ACHN (cell line): ENCODE results near the gene PRR36.

Experiments used
- DNase-seq: peaks from one replicate; pipeline ENCODE4 v3.0.0-alpha.2; 2015
- in situ Hi-C: cut with HindIII; loops from 2 replicates; pipeline ENCODE4 v1.10.0; 2017; ENCODE audit warnings: low sequenced_read_pairs, low pct_ligation_motif_present, low pct_unique_long_range_greater_than_20kb

PRR36 gene

DNA sequence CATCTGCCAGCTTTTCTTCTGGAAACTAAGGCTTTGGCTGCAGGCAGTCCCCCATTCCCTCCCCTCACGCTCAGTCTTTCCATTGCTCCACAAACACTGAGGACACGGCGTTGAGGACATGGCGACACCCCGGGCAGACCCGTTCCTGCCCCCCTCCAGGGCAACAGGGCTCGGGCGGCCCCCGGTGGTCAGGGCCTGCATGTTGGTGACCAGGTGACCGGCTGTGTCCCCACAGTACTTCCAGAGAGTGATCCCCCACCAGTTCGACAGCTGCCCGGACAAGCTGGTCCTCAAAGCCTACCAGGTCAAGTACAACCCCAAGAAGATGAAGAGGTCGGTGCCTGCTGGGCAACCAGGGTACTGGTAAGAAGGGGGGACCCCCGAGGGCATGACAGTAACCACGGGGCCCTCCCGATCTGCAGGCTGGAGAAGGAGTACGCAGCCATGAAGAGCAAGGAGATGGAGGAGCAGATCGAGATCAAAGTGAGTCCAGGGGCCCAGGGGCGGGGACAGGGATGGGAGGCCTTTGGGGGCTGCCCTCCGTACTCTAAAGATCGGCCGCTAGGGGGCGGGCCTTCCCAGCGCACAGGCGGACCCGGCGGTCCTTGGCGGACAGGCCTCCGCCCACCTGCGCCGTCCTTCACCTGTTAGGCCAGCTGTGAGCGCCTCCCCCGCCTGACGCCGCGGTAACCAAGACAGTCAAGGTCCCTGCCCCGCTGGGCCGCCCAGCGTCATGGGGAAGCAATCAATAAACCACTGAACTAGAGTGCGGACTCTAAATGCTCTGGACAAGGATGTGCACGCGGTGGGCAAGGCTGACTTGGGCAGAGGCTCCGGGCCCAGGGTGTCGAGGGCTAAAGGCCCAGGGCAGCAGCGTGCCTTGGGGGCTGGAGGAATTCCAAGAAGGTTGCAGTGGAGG, 21.1 kb downstream of the PRR36 start:
- in situ Hi-C loops: no loop called here
- DNase-seq: peak; percentile 56

DNA sequence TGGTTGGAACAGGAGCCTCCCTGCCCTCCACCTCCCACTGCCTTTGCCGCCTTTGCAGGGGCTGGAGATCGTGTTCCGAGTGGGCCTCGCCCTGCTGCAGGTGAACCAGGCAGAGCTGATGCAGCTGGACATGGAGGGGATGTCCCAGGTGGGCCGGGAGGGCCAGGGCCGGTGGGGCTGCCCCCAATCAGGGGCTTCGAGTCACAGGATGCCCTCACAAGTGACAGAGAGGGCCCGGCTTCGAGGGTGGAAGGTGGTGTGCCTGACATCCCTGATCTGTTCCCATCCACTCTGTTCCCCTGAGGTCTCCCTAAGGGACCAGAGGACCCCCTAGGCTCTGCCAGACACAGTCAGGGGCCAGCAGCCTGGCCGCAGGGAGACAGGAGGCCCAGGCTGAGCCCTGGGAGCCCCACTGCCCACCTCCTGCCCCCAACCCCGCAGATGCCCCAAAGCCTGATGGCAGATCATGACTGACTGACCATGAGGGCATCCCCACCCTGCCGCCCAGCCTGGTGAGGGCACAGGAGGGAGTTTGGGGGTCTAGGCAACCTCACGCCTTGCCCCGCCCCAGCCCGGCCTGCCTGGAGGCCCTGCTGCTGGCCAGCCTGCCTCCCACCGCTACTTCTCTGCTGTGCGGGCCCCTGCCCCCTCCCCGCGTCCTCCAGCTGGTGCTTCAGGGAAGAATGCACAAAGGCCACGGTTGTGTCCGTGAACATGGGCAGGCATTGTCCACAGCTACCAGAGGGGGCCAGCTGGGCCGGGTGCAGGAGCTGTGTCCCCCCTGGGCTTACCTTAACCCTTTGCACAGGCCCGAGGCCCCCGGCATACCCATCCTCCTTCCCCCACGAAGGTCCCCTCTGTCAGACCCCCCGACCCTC, 22.3 kb downstream of the PRR36 start:
- in situ Hi-C loops: no loop called here
- DNase-seq: no peak

DNA sequence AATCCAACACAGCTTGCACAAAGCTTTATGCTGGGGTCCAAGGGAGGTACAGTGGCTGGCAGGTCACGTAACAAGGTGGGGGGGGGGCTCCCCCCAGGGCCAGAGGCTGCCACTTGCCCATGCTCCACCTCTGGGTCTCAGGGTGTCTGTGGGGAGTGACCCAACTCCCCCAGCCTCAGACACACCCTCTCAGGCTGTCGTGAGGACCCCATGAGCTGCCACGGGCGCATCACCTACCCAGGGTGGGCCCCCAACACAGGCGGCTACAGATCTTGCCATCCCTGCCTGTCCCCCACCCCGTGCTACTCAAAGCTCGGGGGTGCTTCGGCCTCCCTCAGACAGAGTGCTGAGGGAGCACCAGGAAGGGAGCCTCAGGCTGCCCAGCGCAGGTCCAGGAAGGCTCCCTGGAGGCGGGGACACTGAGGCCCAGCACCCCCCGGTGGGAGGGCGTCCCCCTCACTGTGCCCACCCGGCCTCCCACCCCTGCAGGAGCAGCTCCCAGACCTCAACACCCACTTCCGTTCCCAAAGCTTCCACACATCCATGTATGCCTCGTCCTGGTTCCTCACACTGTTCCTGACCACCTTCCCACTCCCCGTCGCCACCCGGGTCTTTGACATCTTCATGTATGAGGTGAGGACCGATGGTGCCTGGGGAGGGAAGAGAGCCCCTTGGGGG, 23.1 kb downstream of the PRR36 start:
- DNase-seq: no peak
- in situ Hi-C loops: no loop called here

DNA sequence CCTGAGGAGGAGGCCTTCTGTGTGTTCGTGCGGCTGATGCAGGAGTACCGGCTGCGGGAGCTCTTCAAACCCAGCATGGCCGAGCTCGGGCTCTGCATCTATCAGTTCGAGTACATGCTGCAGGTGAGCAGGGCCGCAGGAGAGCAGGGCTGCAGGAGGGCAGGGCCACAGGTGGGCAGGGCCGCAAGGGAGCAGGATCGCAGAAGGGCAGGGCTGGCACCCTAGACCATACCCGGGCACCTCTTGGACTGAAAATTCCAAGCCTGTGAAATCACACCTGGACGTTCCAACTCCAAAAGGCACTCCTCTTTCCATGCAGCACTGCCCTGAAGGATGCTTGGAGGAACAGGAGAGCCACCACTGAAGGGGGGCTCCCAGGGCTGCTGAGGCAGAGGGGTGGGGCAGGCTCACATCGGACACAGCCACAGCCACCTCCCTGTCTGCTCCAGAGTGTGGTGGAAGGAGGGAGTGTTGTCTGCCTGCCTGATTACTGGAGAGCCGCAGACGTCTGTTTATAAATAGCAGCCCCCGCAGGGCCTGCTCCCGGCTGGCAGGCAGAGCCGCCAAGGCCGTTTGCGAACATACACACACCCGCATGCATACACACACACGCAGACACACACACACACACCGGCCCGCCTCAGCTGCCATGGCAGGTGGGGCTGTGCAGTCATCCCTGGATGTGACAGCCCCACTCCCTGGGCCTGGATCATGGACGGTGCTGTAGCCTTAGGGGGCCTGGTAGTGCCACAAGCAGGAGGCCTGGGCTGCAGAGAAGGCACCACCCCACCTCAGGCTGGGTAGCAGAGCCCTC, 24.0 kb downstream of the PRR36 start:
- DNase-seq: no peak
- in situ Hi-C loops: no loop called here

DNA sequence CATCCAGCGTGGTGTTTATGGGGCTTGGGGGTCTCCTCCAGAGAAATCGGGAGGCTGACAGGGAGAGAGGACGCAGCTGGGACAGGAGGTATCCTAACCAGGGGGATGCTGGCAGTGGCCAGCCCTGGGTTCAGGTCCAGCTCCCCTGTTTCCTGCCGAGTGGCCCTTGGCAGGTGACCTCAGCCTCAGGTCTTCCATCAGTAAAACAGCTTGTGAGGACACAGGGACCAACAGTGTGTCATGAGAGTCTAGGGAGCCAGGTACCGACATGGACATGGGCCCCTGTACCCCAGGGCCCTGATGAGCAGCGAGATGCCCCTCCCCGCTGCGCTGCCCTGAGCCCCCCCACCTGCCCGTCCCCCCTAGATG, 24.6 kb downstream of the PRR36 start:
- in situ Hi-C loops: no loop called here
- DNase-seq: no peak

DNA sequence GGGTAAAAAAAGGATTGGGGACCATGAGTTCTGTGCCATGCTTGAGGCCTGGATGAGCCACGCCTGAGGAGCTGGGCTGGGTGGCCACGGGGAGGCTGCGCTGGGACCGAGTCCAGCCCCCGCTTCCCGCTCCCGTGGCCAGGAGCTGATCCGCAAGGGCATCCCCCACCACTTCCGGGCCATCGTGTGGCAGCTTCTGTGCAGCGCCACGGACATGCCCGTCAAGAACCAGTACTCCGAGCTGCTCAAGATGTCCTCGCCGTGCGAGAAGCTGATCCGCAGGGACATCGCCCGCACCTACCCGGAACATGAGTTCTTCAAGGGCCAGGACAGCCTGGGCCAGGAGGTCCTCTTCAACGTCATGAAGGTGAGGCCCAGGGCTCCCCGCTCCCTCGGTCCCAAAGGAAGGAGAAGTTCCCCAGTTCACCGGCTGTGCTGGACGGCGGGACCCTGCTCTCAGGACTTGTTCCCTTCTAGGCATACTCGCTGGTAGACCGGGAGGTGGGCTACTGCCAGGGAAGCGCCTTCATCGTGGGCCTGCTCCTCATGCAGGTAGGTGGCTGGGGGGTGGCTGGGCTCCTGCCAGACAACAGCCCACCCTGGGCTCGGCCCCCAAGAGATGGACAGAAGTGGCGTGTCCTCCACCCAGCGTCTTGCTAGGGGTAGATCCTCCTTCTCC, 25.3 kb downstream of the PRR36 start:
- no peak for DNase-seq
- in situ Hi-C loops: no loop called here

DNA sequence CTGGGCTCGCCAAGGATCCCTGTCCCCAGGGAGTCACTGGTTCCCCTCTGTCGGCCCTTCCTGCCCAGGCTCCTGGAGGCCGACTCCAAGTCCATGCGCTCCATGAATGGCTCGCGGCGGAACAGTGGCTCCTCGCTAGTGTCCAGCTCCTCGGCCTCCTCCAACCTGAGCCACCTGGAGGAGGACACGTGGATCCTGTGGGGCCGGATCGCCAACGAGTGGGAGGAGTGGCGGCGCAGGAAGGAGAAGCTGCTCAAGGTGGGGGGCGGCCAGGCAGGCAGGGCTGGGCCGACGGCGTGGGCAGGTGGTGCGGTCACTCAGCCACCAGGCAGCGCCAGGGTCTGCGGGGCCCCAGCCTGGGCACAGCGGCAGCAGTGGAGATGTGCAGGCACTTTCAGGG, 26.5 kb downstream of the PRR36 start:
- in situ Hi-C loops: no loop called here
- DNase-seq: no peak

DNA sequence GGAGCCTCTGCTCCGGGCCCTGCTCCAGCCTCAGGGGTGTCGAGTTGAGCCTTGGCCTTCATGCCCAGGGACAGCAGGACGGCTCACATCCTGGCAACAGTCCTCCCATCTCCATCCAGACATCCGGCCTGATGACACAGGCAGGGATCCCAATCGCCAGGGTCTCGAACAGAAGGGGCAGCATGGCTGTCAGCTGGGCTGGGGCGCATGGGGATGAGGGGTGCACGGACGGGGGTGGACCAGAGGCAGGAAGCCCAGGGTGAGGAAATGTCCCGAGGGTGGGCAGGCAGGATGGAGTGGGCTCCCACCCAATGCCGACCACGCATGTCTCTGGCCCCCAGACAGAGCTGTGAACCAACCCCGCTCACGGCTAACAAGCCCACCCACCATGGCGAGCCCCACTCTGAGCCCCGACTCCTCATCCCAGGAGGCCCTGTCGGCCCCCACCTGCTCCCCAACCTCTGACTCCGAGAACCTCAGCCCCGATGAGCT, 28.0 kb downstream of the PRR36 start:
- no peak for DNase-seq
- in situ Hi-C loops: no loop called here

DNA sequence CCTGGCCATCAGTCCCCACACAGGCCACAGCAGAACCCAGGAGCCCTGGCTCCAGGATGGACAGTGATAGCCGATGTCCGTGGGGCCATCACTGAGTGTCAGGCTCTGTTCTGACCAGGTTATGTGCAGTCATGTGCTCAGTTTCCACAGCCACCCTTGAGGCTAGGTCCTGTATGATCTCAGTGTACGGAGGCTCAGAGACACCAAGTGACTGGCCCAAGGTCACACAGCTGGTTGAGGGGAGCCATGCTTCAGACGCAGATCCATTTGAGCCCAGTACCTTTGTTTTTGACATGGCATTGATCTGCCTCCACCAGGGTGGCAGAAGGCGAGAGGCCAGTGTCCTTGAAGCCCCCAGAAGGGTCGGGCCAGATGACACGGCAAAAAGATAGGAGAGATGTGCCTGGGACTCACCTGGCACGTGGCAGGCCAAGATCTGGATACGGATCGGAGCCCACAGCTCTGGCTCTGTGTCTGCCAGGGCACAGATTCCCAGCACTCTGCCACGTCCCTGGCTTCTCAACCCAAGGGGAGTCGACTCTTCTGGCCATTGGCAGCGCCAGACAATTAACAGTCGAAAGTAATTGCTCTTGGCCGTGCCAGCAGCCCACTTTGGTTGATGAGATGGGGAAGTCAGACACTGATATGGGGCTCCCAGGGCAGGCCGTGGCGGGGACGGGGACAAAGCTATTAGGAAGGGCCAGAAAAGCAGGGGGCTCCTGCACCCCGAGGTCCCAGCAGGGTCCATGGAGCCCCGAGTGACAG, 28.6 kb downstream of the PRR36 start:
- in situ Hi-C loops: no loop called here
- no peak for DNase-seq

DNA sequence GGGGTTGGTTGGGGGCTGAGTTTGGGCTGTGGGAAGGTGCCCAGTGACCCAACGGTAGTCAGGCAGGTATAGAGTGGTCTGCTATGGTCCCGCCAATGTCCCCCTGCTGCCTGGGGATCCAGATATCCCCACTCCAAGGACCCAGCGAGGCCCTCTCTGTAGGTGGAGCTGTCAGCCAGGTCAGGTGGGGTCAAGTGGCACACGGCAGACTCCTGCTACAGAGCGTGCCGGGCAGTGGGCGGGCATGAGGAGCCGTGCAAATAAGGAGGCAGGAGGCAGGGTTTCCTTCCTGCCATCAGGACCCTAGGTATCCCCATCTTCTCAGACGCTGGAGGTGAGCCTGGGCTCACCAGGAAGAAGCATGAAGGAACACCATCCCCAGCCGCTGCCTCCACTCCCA, 29.2 kb downstream of the PRR36 start:
- in situ Hi-C loops: no loop called here
- DNase-seq: no peak

DNA sequence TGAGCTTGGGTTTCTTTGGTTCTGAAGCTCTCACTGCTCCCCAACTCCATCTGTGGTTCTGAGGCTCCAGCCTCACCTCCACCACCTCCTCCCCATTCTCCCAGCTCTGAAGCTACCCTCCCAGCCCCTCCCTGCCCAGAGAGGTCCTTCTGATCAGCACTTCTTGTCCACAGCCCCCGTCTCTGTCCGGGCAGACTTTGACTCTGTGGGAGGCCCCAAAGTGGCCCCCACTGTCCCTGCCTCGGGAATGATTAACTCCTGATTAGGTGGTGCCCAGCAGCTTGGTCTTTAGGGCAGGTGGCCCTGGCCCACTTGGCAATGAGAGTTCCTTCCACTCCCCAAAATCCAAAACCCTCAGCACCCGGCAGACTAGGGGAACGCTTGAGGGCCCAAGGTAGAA, 29.8 kb downstream of the PRR36 start:
- in situ Hi-C loops: no loop called here

DNA sequence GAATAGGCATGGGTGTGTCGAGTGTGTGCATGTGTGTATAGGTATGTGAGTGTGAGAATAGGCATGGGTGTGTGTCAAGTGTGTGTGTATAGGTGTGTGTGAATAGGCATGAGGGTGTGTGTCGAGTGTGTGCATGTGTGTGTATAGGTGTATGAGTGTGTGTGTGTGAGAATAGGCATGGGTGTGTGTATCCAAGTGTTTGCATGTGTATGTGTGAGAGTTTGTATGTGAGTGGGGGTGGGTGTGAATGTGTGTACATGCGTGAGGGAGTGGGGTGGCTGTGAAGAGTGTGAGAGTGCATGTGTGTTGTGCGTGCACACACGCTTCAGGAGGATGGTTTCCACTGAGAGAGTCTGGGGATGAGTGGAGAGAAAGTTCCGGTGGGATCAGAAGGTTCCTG, 30.7 kb downstream of the PRR36 start:
- no peak for DNase-seq
- in situ Hi-C loops: no loop called here

More for the DNA sequence above, 29.8 kb downstream of the PRR36 start:
- DNase-seq: no peak

DNA sequence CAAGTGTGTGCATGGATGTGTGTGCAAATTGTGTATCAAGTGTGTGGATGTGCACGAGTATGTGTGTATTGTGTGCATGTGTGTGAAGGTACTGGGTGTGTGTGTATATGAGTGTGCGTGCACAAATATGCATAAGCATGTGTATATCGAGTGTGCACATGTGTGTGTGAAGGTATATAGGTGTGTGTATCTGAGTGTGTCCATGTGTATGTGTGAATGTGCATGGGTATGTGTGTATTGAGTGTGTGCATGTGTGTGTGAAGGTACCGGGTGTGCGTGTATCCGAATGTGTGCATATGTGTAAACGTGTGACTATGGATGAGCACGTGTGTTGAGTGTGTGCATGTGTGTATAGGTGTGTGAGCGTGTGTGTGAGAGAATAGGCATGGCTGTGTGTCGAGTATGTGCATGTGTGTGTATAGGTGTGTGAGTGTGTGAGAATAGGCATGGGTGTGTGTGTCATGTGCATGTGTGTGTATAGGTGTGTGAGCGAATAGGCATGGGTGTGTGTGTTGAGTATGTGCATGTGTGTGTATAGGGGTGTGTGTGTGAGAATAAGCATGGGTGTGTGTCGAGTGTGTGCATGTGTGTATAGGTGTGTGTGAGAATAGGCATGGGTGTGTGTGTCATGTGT, 31.4 kb downstream of the PRR36 start:
- no peak for DNase-seq
- in situ Hi-C loops: no loop called here

DNA sequence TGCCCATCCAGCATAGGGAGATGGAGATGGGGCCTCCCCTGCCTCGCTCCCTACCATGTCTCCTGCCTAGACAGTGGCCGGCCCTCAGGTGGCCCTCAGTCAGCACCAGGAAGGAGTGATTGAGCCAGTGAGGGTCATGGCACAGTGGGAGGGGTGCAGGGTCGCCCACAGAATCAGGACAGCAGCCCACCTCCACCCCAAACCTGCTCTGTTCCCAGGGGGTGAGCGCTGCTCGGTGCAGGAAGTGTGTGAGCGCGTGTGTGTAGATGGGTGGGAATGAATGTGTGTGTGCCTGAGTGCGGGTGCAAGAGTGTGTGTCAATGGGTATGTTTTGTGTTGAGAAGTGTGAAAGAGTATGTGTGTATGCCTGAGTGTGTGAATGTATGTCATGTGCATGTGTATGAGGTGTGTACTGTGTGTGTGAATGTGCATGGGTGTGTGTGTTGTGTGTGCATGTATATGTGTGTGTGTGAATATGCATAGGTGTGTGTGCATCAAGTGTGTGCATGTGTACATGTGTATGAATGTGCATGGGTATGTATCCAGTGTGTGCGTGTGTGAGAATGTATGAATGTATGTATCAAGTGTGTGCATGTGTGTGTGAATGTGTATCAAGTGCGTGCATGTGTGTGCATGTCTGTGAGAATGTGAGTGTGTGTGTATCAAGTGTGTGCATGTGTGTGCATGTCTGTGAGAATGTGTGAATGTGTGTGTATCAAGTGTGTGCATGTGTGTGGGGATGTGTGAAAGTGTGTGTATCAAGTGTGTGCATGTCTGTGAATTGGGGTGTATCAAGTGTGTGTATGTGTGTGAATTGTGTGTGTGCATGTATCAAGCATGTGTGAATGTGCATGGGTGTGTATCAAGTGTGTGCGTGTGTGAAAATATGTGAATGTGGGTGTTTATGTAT, 32.2 kb downstream of the PRR36 start:
- in situ Hi-C loops: no loop called here
- DNase-seq: no peak

DNA sequence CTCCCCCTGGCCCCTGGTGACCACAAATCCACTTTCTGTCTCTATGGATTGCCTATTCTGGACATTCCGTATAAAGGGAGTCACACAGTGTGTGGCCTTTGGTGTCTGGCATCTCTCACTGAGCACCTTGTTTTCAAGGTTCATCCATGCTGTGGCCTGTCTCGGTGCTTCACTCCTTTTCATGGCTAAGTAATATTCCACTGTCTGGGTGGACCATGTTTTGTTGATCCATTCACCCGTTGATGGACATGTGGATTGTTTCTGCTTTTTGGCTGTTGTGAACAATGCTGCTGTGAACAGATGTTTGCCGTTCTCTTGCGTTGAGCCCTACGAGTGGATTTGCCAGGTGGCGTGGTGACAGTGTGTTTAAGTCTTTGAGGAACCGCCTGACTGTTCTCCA, 33.6 kb downstream of the PRR36 start:
- no peak for DNase-seq
- in situ Hi-C loops: no loop called here

DNA sequence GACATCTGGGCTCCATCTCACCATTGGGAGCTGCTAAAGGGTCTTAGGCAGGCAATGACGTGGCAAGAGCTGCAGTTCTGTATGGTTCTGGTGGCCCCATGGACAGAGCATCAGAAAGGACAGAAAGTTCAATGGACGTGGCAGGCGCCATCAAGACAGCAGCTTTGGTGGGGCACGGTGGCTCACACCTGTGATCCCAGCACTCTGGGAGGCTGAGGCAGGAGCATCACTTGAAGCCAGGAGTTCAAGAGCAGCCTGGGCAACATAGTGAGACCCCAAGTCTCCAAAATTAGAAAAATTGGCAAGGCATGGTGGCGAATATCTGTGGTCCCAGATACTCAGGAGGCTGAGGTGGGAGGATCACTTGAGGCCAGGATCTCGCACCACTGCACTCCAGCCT, 34.7 kb downstream of the PRR36 start:
- no peak for DNase-seq
- in situ Hi-C loops: no loop called here
